SKM-1 (cell line): ENCODE results near the gene IL1F10.

ENCODE experiments used
- DNase-seq: peaks from one replicate; lab custom pipeline; 2025; ENCODE audit not compliant: unreplicated experiment; lab: John Stamatoyannopoulos, UW

IL1F10 gene

GRCh38 chr2:113058998-113059960, 8.5 kb upstream of the IL1F10 start, which contains the start of gene IL36RN:
IL36RN (plus strand) TSS chr2:113059198; CDS start chr2:113059439, 241 bp downstream.
- DNase-seq: no peak

GRCh38 chr2:113060396-113060795, 7.4 kb upstream of the IL1F10 start:
- no peak for DNase-seq

GRCh38 chr2:113060796-113061195, 7.0 kb upstream of the IL1F10 start:
- no peak for DNase-seq

- DNase-seq: no peak
Measured at GRCh38 chr2:113061241-113061640, 6.5 kb upstream of the IL1F10 start.

- DNase-seq: no peak
Measured at GRCh38 chr2:113061896-113062770, 5.6 kb upstream of the IL1F10 start.

GRCh38 chr2:113064281-113064680, 3.5 kb upstream of the IL1F10 start:
- DNase-seq: no peak

DNA sequence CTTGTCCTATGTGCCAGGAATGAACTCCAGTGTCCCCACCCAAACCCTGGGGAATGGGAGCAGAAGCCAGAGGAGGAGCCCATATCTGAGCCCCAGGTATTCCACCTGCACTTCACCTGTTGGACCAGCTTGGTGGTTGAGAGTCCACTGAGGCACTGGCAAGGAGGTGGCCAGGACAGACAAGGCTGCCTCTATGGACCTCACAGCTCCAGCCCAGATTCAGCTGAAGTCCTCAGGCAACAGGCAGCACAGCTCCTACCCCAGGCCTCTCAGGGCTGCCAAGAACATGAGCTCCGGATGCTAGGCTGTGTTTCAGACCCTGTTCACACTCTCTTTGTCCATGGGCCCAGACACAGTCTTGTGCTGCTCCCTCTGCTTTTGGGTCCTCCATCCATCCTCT, 2.9 kb upstream of the IL1F10 start:
- DNase-seq: no peak

DNA sequence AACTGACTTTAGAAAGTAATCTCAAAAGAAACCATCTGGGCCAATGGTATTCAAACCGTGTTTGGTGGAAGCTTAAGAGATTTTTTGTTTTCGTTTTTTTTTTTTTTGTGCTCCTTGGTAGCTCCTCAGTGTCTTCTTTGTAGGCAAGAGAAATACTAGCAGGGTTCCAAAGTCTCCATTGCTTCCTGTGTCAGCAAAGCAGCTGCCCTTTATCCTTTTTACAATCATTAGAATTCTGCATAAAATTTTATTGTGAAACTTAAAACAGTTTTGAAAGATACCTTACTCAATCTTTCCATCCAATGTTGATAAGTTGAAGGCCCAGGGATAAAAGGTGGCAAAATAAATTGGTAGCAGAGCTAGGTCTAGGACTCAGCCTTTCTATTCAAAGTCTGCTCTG, 479 bp downstream of the IL1F10 start:
- DNase-seq: no peak

DNA sequence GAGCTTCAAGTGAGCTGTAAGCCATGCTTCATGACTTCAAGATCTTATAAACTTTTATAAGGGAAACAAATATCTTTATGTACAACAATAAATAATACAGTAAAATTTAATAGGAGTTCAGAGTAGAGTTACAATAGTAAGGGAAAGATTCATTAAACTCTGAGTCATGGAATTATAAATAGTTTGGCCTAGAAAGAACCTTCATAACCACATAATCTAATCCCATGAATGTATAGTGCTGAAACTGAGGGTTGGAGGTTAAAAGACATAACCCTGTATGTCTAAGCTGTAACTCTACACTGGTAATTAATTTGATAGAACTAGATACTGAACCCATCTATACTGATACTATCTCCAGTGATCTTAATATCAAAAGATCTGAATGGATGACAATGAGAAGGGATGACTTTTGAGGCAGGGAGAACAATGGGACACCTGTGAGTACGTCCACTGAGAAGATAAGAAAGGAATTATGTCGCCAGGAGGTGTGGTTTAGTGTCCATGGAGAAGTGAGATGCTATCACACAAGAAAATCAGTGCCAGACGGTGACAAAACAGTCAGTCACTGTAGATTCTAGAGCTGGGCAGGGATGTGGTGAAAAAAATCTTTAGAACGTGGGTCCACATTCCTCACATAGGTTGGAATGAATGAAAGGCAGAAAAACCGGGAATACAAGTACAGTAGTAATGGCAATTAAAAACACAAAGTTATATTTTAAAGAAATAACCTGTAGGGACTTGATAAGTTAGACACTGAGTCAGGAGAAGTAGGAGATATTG, 1.1 kb downstream of the IL1F10 start:
- DNase-seq: no peak

- DNase-seq: no peak
Measured at GRCh38 chr2:113069676-113070605, 2.2 kb downstream of the IL1F10 start.

- DNase-seq: no peak
Measured at GRCh38 chr2:113070606-113070975, 2.8 kb downstream of the IL1F10 start.

DNA sequence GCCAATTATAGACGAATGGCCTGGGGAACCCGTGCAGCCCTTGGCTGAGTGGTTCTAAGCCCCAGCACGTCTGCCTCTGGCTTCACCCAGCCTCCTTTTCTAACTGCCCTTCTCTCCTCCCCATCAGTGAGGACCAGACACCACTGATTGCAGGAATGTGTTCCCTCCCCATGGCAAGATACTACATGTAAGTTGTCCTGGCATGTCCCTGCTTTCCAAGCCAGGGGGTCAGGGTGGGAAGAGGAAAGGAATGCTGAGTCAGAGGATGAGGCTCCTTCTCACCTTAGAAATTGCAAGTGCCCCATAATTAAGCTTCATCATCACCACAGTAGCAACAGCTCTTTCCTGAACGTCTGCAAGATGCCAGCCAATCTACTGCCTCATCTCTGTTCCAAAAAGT, 4.8 kb downstream of the IL1F10 start:
- DNase-seq: no peak

- DNase-seq: no peak
Measured at GRCh38 chr2:113073325-113073834, 5.6 kb downstream of the IL1F10 start.

GRCh38 chr2:113075030-113075429, 7.3 kb downstream of the IL1F10 start:
- DNase-seq: no peak

- DNase-seq: no peak
Measured at GRCh38 chr2:113075600-113075999, 7.8 kb downstream of the IL1F10 start.

- no peak for DNase-seq
Measured at GRCh38 chr2:113076954-113077669, 9.3 kb downstream of the IL1F10 start.

GRCh38 chr2:113077921-113078320, 10.2 kb downstream of the IL1F10 start:
- no peak for DNase-seq

DNA sequence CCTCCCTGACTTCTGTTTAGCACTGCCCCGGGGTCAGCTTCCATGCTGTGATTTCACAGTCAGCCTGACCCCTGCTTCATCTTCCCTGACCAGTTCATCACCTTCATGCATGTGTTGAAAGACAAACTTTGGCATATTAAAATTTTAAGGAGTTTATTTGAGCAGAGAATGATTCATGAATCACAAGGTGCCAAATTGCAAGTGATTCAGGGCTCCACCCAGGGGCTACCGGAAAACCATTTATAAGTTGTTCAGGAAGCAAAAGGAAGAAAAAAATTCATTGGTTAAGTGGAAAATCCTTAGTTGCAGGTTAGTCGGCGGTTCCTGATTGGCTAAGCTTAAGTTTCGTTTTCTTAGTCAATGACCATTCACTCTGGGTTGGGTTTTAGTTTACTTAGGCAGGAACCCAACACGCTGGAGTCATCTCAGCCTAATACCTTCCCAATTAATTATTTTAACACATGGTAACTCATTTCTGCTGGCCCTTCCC, 10.6 kb downstream of the IL1F10 start:
- DNase-seq: no peak

- DNase-seq: no peak
Measured at GRCh38 chr2:113079131-113079530, 11.4 kb downstream of the IL1F10 start.
